ENCODE results near the gene KRT4.
"Not testable (repeated sequence)": the region's sequence is repeated elsewhere in the genome, so short reads cannot be mapped to it uniquely, and the experiment has no call there.

The KRT4 gene

DNA sequence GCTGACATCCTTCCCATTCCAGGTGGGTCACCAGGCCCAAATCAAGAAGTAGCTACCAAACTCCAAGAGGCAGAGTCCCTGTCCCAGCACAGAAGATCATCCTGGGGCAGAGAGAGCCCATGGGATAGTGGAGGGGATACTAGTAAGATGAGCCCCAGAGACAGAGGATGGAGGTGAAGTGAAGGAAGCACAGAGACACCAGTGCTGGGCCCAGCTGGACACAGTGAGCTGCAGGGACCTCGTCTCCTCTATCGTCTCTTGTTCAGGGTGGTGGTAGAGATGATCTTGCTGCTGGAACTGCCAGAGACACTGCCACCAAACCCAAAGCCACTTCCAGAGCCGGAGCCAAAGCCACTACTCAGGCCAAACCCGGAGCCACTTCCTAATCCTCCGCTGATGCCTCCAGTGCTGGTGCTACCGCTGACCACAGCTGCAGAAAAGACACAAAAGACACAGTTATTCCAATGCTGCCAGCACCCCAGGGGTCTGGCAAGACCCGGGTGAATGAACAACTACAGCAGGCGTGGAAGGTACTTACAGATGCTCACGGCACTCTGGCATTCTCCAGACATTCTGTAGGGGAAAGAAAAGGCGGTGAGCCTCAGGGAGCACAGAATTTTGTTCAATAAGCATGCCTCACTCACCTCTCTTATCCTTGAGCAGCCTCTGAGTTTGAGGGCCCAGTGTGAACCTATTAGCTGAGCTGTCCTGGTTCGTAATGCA, 6.9 kb downstream of the KRT4 start:
- no peak for DNase-seq

DNA sequence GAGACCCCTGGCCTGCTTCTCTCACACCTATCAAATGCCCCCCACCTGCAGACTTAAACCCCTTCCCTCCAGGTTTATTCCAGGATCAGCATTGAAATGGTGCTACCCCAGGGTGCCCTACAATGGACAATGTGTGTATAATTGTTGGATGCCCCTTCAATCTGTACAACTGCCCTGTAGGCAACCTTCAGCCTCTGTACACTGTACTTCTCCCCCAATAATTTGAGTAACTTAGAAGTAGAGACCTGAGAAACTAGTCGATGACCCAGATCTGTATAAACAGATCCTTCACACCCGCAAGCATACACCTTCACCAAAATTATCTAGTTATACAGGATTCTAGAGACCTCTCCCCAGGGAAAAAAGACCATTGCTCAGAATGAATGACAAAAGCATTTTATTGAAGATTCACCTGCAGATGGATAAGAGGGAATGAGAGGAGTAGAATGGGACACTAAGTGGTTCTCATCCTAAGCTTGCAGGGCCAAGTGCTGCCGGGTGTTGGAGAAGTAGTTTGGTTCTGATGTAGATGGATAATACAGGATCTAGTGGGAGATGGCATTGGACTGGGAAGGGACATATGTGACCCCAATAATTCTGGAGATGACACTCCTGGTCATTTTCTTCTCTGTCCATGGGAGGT, 7.6 kb downstream of the KRT4 start:
- no peak for DNase-seq

DNA sequence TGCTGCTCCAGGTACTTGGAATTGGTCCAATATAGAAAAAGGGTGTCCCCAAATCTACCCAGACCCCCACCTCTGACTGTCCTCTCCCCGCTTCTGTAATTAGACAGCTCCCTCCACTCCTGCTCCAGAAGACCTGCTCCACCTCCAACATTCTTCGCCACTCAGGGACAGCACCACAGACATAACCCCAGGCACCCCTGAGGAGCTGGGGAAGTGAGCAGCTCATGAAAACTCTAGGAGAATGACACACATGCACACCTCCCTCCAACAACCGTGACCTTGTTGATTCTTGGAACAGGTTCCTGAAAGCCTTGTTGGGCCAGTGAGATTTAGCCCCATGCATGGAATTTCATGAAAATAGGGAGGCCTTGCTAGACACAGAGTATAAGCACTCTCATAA, 8.2 kb downstream of the KRT4 start:
- DNase-seq: no peak

DNA sequence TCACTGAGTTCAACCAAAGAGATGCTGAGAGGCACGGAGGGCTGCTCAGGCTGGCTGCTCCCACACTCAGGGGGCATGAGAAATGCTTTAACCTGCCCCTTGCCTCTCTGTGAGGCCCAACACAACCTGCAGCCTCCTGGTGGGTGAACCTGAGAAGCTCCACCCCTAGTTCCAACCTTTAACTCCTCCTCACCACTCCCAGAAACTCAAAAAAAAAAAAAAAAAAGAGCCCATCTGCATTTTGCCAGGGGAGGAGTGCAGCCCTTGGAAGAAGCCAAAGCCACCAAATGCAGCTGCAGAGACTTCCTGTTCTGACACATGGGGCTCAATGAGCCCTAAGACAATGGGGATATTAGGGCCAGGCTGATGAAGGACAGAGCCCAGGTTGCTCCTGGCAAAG, 8.9 kb downstream of the KRT4 start:
- DNase-seq: no peak

DNA sequence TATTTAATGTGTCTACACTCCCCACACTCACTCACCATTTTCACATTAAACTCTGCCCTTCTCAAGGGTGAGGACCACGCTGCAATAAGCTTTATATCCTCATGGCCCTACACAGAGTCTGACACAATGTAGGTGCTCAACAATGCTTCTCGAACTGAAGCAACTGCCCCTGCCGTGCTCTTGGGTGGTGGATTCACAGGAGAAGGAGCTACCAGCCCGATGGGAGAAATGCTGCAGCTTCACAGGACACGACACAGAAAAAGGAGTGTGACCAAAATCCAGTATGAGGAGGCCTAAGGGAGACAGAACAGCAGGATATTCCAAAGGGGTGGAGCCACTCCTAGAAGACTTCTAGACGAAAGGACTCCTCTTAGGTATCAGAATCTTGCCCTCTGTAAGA, 11.5 kb downstream of the KRT4 start:
- DNase-seq: no peak

DNA sequence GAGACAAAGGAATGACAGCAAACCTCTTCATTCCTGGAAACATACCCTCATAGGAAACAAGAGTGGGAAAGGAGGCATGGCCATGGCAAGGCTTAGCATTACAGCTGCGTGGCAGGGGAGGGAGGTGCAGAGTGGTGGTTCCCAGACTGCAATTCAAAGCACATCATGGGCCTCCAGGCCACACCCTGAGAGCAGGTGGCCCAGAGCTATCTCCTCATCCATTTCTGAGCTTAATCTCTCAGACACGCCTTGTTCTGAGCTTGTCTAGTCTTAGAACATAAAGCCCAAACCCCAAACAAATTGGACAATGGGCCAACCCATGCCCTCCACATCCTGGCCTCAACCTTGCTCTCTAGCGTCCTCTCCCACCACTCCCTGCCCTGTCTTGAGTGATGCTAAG, 12.1 kb downstream of the KRT4 start:
- no peak for DNase-seq

DNA sequence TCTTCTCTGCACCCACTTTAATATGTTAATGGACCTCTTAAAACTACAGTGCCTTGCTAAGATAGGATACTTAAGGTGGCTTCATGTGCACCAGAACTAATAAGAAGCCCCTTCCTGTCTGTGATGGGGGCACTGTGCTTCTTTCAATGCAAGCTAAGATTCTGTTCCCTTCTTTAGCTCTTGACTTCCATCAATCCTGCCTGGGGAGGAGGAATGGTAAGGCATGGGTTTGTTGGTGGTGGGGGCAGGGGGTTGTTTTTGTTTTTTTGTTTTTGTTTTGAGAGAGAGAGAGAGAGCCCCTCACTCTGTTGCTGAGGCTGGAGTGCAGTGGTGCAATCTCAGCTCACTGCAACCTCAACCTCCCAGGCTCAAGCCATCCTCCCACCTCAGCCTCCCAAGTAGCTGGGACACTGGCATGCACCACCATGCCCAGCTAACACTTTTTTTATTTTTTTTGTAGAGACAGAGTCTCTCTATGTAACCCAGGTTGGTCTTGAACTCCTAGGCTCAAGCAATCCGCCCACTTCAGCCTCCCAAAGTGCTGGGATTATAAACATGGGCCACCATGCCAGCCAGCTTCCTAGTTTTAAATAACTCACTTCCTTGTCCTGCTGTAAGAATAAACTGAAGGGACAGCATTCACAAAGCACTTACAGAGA, 13.5 kb downstream of the KRT4 start:
- DNase-seq: no peak

DNA sequence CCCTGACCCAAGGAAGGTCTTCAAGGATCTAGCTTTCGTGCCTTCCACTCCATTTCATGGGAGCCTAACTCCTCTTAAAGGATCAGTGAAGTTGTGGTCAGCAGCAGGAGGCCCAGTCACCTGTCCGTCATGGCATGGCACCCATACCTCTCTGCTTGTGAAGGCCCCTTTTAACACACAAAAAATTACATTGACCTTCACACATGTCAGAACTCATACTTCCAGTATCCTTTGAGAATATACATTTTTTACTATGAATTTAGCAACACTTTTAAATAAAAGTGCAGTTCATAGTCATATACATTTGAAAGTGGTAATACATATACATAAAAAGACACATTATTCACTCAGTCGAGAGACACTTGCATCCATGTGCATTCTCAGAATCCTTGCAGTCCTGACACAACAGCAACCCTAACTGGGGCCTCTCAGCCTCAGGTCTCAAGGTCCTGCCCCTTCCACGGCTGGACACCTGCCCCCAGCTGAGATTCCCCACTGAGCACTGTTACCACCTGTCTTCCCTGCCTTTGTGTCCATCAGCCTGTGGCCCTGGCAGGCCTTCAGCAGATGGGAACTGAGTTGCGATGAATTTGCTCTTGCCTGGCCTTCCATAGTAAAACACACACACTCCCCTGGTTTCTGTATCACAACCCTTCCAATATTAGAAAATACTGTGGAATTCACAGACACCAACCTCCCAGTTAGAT, 14.3 kb downstream of the KRT4 start:
- DNase-seq: no peak

DNA sequence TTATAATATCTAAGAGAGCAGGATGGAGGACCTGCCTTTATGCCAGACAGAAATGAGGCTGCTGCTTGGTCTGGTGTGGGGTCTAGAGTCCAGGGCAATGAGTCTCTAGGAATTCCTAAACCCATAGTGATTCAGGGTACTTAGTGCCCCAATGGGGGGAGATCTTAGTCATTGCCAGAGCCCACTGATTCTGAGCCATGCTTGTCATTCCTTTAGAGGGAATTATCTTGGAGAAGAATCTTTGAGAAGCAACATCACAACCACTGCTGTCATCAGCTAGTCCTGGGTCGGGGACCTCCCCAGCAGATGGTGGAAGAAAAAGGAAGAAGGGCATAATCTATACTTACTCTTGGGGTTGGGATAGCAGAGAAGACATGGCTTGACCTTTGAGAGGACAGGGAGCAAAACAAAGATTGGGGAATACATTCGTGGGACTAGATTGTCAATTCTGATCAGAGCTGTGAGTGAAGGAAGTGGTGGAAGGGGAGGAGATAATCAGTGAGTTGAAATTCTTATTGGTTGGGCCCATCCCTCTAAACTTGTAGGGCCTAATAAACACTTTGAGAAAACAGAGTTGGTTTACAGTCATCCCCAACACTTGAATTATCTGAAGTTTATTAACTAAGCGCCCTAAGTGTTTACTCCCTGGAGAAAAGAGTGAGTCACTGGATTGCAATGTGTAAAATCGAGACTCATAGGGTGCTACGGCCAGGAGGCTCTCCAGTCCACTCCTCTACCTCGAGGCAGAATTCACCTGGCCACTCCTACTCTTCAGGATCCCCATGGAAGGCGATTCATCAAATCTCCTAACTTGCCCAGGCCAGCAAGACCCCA, 15.0 kb downstream of the KRT4 start:
- no peak for DNase-seq

DNA sequence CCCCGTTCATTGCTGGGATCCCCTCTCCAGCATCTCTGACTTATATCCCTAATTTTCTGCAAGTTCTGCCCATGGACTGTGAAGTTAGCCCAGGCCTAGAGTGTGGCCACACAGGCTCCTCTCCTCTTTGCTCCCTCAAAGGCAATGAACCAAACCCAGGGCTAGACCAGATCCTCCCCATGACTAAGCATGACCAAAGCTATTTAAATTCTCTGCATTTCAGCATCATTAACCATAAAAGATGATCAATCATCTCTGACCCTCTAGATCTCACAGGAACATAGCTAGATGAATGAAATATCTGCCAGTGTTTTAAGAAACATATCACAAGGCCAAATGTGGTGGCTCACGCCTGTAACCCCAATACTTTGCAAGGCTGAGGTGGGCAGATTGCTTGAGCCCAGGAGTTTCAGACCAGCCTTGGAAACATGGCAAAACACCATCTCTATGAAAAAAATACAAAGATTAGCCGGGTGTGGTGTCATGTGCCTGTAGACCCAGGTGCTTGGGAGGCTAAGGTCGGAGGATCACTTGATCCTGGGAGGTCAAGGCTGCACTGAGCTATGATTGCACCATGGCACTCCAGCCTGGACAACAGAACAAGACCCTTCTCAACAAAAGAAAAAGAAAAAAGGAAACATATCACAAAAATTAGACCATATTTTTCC, 15.8 kb downstream of the KRT4 start:
- no peak for DNase-seq

DNA sequence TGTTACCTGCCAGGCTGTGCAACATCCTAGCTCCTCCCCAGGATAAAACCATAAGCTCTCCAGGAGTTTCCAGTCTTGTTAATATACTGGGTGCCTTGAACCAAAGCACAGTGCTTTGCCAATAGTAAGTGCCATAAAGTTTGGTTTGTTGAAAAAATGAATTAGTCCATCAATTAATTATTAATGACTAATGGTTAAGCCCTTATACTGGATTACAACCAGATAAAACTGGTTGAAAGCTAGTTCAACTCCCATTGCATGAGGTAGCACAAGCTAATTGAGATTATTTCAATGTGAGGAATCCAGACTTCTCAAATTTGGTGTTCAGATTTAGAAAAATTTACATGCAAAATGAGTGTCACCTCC, 16.4 kb downstream of the KRT4 start:
- DNase-seq: no peak

DNA sequence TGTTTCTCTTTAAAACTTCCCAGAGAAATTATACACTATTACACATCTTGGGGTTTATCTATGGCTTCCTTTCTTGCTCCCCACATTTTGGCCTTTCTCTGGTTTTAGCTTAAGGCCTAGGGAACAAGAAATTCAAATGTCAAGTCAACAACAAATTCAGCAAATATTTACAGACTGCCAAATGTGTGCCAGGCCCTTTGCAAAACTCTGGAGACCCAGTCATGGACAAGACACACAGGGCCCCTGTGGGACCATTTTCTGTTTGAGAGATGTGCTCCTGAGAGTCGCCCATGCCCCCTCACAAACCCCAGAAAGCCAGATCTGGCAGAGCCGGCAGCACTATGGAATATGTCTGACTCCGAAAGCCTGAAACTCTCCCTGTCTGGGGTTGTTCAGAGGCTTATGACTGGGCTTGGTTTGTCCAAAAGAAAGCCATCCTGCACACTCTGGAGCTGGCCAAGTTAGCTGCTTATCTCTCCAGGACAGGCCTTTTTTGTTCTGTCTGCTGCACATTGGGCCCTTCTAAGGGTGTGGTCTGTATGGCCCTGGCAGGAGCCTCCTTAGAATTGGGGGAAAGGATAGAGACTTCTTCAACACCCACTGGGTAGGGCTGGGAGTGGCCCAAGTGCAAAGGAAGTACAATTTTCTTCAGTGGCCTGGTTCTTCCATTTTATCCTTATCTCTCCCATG, 16.9 kb downstream of the KRT4 start:
- DNase-seq: no peak

DNA sequence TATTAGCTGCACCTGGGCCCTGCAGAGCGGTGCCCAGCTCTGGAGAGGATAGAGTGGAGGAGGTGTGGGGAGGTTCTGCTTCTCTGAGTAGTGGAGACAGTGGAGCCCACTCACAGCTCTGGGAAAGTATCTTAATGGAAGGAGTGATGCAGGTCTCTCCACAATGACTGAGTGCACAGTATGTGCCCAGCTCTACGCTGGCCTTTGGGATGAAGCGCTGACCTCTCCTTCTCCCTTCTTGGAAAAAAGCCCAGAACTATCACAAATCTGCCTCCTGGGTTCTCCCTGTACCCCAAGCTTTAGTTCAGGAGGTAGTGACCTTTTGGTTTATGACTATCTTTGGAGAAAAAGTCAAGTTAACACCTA, 17.5 kb downstream of the KRT4 start:
- DNase-seq: no peak

DNA sequence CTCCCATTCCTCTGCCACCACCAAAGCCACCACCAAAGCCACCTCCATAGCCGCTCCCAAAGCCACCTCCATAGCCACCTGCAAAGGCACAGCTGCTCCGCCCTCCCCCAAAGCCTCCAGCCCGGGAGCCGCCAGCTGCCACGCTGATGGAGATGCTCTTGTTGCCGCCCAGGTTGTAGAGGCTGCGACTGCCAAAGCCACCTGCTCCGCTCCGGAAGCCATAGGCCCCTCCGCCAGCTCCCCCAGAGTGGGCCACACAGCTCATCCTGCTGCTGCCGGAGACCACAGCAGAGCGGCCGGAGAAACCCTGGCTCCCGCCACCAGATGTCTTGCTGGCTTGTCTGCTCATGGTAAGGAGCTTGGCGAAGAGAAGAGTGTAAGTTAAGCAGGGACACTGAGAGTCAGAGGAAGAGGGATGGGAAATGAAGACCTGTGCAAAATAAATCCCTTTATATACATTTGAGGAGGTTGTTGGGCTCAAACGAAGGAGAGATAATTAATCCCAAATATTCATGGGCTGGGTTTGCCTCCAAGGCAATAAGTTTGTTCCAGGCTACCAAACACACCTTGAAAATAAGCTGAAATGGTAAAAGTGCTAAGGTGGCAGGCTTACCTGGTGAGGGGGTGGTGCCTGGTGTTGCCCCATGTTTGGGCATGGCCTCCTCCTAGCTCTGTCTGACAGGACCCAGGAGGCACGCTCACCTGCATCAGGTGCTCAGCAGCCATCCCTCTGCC, 18.1 kb downstream of the KRT4 start, which contains the start of gene KRT3:
Gene KRT3 (minus strand): TSS at position 424 of the 735 bp plus-strand sequence. CDS start 75 bp downstream, at position 349.
- DNase-seq: no peak

DNA sequence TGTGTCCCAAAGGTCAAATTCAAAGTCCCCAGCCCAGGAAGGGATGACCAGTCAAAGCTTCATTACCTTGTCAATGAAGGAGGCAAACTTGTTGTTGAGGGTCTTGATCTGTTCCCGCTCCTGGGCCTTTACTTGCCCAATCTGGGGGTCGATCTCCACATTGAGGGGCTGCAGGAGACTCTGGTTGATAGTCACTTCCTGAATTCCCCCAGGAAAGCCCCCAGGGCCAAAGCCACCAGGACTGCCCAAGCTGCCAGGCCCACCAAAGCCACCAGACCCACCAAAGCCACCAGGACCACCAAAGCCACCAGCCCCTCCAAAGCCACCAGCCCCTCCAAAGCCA, 18.6 kb downstream of the KRT4 start:
- not testable (repeated sequence) for DNase-seq

DNA sequence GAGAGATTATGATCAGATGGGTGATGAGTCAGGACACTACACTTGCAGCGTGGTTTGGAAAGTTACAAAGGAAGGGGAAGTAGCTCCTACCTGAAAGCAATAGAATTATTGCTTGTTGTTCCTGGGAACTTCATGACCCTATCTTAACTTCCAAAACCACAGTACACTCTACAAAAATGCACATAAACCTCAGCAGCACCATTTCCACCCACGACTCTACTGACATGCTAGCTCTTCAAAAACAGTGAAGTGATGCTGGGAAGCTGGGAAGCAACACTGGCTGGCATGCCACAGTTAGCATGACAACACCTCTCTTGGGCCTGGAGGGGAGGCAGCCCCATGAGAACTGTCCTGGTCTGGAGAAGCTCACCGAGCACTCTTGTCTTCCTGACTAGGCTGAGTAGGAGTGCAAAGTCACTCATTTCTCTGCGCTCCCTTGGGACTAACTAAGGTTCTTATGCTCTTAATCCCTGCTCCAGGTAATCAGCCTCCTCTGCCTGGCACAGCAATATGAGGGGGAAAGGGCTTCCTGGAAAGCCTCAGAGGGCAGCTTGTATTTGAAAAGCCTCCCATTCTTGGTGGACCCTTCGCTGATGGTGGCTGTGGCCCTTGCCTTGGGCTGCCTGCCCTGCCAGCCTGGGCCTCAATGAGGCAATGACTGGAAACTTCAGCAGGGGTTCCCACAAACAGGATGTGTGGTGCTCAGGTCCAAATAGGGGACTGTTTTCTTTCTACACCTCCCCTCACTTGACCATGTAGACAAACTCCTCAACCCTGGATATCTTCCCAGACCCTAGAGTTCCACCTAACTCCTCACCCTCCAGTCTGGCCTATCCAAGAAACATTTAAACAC, 19.2 kb downstream of the KRT4 start:
- no peak for DNase-seq

DNA sequence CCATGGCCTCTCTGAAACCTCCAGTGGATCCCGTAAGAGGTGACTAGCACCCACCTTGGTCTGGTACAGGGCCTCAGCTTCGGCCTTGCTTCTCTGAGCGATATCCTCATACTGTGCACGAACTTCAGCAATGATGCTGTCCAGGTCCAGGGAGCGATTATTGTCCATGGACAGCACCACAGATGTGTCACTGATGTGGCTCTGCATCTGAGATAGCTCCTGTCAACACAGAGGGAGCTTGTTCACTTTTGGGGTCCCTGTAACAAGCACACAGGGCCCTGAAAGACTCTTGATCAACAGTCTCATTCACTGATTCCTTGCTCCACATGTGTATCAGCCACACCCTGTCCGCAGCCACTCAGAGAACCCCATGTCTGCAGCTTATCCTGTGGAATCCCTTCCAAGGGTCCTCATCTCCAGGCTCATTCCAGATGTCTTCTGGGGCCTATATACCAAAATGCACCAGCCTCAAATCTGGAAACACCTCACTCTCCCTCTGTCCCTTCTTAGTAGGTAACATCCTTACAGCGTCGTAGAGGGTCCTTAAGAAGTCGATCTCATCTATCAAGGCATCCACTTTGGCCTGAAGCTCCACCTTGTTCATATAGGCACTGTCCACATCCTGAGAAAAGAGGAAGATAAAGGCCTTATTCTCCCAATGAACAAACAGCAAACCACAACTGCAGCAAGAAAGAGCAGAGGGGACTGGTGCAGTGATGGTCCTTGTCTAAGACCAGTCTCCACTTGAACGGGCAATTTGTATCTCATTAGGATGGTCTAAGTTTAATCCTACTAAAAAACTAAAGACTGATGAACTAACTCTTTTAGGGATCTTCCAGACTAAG, 21.5 kb downstream of the KRT4 start:
- DNase-seq: no peak

DNA sequence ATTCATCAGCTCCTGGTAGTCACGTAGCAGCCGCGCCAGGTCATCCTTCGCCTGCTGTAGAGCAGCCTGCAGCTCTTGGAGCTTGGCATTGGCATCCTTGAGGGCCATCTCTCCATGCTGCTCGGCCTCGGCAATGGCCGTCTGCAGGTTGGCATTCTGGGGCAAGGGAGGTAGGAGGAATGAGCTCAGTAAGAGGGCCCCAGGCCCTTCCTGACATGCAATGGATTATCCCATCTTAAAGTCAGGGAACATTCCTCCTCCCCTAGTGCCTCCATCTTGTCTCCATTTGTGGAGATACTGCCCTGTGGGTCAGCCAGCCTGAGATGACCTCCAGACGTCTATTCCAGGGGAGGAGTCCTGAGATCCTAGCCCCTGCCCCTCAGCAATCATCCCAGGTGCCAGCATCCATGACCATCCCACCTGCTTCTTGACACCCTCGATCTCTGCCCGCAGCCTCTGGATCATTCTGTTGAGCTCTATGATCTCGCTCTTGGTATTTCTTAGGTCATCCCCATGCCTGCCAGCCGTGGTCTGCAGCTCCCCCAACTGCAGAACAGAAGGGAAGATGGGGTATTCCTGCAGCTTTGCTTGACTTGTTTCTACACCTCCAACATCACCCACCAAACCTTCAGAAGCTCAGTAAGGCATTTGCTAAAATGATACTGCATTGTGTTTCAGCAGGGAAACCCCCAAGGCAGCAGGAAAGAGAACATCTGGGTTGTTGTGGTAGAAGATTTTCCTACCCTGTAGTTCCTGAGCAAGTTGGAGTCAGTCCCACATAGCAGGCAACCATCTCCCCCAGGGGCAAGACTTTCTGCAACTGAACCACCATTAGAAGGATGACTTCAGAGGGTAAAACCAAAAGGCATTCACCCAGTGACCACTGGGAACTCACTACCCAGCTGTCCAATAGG, 22.4 kb downstream of the KRT4 start:
- DNase-seq: no peak
